Measurements from ENCODE around the gene ELF4.

Gene ELF4

DNA sequence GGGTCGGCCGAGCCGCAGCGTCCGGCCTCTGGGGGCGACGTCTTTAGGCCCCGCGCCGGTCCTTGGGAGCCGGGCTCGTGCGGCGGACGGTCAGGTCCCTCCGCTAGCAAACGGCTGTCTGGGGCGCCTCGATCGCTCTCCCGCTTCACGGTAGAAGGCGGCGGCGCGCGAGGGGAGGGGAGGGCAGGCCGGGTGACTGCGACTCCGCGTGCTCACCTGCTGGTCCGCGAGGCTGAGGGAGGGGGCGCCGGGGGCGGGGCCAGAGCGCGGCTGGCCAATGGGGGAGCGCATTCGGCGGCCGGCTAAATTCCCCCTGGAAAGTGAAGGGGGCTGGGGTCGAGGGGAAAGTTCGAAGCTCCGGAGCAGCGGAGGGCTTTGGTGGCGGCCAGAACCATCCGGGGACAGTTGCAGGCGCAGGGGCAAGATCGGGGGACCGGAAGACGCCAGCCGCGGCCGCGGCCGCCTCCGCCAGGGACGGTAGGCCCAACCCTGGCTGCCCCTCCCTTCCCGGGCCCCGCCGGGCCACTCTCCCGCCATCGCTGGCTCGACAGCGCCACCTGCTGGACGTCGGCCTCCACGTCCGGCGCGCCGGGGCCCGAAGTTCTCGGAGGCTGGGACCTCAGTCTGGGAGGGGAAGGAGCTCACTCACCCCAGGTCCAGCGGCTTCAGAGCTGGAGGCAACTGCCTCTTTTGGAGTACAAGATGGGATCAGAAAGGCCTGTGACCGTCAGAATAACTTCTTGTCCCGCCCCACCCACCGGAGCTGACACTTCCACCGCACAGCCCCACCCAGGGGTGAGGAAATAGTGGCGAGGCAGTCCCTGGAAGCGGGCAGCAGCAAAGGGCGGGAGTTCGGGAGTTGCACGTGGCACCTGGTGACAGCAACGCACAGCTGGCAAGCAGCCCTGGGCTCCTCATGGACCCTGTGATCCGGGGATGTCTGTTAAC is 49.9 kb downstream of the ELF4 start (continued):
- TF ChIP-seq ZXDB (tag by site-specific recombination; IDR thresholded peaks at IDR 0.05) (0 out of 2 replicates have a peak, but pooled peaks have one; percentile 28), MYNN (tag by site-specific recombination; IDR thresholded peaks at IDR 0.05; ENCODE audit: borderline replicate concordance) (no peak), ZNF433 (tag by site-specific recombination; IDR thresholded peaks at IDR 0.05; ENCODE audit: low read depth) (no peak), ZNF747 (tag by site-specific recombination; IDR thresholded peaks at IDR 0.05) (no peak), ZNF596 (tag by site-specific recombination; IDR thresholded peaks at IDR 0.05) (no peak), RBAK (tag by site-specific recombination; IDR thresholded peaks at IDR 0.05) (no peak), ZNF654 (tag by site-specific recombination; IDR thresholded peaks at IDR 0.05; ENCODE audit: low read depth) (peak; percentile 74), ZNF112 (tag by site-specific recombination; IDR thresholded peaks at IDR 0.05) (no peak), KLF9 (tag by site-specific recombination; IDR thresholded peaks at IDR 0.05; ENCODE audit: low read depth) (peak; percentile 29; the same call in 1 of the 2 replicates), ZNF561 (tag by site-specific recombination; IDR thresholded peaks at IDR 0.05; ENCODE audit: borderline replicate concordance) (no peak), ZNF335 (tag by site-specific recombination; conservative IDR thresholded peaks at IDR 0.05) (peak; percentile 83), ZNF626 (tag by site-specific recombination; IDR thresholded peaks at IDR 0.05) (no peak), ZNF843 (tag by site-specific recombination; IDR thresholded peaks at IDR 0.05) (no peak), SP3 (tag by site-specific recombination; IDR thresholded peaks at IDR 0.05) (peak; percentile 58), ZNF660 (tag by site-specific recombination; IDR thresholded peaks at IDR 0.05) (peak; percentile 73), PRDM6 (tag by site-specific recombination; IDR thresholded peaks at IDR 0.05) (no peak), ZNF510 (tag by site-specific recombination; IDR thresholded peaks at IDR 0.05; ENCODE audit: insufficient replicate concordance) (no peak), BCL11B (tag by site-specific recombination; IDR thresholded peaks at IDR 0.05; ENCODE audit: low read depth) (0 out of 2 replicates have a peak, but pooled peaks have one; percentile 43), ZBTB11 (tag by site-specific recombination; conservative IDR thresholded peaks at IDR 0.05; ENCODE audit: low read depth) (peak; percentile 48)
- TF ChIP-seq, protein P1, sequence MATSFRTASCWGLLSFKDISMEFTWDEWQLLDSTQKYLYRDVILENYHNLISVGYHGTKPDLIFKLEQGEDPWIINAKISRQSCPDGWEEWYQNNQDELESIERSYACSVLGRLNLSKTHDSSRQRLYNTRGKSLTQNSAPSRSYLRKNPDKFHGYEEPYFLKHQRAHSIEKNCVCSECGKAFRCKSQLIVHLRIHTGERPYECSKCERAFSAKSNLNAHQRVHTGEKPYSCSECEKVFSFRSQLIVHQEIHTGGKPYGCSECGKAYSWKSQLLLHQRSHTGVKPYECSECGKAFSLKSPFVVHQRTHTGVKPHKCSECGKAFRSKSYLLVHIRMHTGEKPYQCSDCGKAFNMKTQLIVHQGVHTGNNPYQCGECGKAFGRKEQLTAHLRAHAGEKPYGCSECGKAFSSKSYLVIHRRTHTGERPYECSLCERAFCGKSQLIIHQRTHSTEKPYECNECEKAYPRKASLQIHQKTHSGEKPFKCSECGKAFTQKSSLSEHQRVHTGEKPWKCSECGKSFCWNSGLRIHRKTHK (tag by site-specific recombination; IDR thresholded peaks at IDR 0.05) = no peak
- TF ChIP-seq, protein P2, sequence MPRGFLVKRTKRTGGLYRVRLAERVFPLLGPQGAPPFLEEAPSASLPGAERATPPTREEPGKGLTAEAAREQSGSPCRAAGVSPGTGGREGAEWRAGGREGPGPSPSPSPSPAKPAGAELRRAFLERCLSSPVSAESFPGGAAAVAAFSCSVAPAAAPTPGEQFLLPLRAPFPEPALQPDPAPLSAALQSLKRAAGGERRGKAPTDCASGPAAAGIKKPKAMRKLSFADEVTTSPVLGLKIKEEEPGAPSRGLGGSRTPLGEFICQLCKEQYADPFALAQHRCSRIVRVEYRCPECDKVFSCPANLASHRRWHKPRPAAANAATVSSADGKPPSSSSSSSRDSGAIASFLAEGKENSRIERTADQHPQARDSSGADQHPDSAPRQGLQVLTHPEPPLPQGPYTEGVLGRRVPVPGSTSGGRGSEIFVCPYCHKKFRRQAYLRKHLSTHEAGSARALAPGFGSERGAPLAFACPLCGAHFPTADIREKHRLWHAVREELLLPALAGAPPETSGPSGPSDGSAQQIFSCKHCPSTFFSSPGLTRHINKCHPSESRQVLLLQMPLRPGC (tag by site-specific recombination; IDR thresholded peaks at IDR 0.05) = no peak
- TF ChIP-seq, protein P3, sequence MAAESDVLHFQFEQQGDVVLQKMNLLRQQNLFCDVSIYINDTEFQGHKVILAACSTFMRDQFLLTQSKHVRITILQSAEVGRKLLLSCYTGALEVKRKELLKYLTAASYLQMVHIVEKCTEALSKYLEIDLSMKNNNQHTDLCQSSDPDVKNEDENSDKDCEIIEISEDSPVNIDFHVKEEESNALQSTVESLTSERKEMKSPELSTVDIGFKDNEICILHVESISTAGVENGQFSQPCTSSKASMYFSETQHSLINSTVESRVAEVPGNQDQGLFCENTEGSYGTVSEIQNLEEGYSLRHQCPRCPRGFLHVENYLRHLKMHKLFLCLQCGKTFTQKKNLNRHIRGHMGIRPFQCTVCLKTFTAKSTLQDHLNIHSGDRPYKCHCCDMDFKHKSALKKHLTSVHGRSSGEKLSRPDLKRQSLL (tag by site-specific recombination; IDR thresholded peaks at IDR 0.05) = 0 out of 2 replicates have a peak, but pooled peaks have one; percentile 43
- TF ChIP-seq, protein P4, sequence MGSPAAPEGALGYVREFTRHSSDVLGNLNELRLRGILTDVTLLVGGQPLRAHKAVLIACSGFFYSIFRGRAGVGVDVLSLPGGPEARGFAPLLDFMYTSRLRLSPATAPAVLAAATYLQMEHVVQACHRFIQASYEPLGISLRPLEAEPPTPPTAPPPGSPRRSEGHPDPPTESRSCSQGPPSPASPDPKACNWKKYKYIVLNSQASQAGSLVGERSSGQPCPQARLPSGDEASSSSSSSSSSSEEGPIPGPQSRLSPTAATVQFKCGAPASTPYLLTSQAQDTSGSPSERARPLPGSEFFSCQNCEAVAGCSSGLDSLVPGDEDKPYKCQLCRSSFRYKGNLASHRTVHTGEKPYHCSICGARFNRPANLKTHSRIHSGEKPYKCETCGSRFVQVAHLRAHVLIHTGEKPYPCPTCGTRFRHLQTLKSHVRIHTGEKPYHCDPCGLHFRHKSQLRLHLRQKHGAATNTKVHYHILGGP (tag by site-specific recombination; IDR thresholded peaks at IDR 0.05) = no peak
- TF ChIP-seq, protein P5, sequence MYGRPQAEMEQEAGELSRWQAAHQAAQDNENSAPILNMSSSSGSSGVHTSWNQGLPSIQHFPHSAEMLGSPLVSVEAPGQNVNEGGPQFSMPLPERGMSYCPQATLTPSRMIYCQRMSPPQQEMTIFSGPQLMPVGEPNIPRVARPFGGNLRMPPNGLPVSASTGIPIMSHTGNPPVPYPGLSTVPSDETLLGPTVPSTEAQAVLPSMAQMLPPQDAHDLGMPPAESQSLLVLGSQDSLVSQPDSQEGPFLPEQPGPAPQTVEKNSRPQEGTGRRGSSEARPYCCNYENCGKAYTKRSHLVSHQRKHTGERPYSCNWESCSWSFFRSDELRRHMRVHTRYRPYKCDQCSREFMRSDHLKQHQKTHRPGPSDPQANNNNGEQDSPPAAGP (tag by site-specific recombination; IDR thresholded peaks at IDR 0.05) = 0 out of 2 replicates have a peak, but pooled peaks have one; percentile 66
- TF ChIP-seq, protein P6, sequence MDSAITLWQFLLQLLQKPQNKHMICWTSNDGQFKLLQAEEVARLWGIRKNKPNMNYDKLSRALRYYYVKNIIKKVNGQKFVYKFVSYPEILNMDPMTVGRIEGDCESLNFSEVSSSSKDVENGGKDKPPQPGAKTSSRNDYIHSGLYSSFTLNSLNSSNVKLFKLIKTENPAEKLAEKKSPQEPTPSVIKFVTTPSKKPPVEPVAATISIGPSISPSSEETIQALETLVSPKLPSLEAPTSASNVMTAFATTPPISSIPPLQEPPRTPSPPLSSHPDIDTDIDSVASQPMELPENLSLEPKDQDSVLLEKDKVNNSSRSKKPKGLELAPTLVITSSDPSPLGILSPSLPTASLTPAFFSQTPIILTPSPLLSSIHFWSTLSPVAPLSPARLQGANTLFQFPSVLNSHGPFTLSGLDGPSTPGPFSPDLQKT (IDR thresholded peaks at IDR 0.05; ENCODE audit: borderline replicate concordance, low read depth, low read length) = no peak
